GM19452 (cell line): ENCODE data around the gene RALGAPA1.
"Not testable (repeated sequence)": the region's sequence is repeated elsewhere in the genome, so short reads cannot be mapped to it uniquely, and the experiment has no call there.

Experiments
- ATAC-seq: cut with Tn5 transposase; IDR thresholded peaks from one replicate; pipeline ENCODE4 v1.9.1; 2021; ENCODE audit not compliant: unreplicated experiment

RALGAPA1 gene

DNA sequence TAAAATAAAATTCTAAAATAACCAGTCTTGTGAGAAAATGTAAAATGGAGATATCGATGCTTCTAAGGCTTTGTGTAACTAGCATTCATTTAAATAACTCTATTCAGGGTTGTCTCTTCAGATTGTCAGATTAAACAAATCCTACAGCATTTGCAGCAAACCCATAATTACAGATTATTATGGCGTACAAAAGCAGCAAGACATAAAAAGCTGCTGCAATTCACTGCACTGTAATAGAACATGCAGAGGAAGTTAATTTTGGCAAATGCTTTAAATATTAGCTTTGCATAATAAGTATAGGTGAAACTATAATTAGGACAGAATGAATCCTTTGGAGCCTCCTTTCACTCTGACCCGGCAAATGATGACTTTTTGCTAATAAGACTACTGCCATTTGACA lies 176.8 kb downstream of the RALGAPA1 start:
- ATAC-seq, result no peak

DNA sequence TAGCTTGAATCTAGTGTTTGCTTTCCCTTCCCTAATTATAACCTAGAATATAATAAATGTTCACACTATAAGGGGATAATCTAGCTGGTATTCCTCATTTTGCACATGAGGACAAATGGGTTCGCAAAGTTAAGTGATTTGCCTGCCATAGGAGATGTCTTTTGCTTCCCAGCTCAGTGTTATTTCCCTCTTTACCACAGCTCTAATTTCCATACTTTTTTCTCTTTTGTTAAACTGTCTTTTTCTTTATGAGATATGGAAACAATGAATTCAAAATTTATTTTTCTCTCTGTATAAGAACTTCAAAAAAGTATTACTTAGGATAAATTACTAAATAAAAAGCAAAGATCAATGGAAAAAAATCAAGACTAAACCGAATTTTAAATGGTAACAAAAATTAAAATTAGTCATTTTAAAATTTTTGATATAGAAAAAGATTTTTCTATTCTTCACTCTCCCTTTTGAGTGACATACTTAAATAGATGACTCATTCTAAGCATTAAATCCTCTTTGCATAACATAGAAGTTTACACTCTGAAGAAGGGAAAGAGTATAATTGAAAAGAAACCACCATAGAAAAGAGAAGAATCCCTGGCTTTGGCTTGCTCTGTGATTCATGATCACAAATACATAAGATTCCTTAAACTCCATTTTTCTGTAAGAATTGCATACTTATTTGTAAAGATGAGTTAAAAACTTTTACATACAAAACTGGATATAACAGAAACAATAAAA lies 177.9 kb downstream of the RALGAPA1 start:
- no peak for ATAC-seq

DNA sequence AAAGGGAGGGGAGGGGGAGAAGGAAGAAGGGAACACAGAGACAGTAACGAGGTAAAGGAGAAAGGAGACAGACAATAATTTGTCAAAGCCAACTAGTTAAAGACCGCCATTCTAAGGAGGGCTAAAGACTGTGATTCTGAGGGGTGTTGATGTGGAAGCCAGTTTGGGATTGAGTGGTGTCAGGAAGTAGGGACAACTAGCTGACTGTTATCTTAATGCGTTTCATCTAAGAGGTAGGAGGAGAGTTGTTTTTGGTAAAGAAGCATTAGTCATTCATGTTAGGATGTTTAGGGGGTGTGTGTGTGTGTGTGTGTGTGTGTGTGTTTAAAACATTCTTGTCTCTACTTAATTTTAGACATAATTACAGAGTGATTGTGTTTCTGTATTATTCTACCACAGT lies 180.1 kb downstream of the RALGAPA1 start:
- no peak for ATAC-seq

DNA sequence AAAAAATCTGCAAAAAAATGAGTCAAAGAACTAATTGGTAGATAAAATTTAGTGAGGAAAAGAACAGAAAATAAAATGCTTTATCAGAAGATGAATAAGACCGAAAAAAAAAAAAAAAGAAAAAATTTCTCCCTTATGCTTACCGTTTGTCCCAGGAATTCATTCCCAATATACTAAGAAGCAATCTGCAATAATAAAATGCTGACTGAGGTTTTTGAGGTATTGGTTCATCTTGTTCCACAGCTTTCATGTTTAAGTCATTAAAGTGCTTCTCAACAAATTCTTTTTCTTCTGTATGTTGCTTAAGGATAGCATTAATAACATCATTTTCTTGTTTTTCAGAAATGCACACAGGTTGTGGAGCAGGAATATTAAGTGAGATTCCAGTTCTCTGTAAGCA lies 182.1 kb downstream of the RALGAPA1 start:
- ATAC-seq, result not testable (repeated sequence)

DNA sequence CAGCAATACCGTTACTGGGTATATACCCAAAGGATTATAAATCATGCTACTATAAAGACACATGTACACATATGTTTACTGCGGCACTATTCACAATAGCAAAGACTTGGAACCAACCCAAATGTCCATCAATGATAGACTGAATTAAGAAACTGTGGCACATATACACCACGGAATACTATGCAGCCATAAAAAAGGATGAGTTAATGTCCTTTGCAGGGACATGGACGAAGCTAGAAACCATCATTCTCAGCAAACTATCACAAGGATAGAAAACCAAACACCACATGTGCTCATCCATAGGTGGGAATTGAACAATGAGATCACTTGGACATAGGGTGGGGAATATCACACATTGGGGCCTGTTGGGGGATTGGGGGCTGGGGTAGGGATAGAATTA lies 187.1 kb downstream of the RALGAPA1 start:
- not testable (repeated sequence) for ATAC-seq

DNA sequence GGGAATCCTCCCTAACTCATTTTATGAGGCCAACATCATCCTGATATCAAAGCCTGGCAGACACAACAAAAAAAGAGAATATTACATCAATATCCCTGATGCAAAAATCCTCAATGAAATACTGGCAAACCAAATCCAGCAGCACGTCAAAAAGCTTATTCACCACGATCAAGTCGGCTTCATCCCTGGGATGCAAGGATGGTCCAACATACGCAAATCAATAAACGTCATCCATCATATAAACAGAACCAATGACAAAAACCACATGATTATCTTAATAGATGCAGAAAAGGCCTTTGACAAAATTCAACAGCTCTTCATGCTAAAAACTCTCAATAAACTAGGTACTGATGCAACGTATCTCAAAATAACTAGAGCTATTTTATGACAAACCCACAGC lies 189.1 kb downstream of the RALGAPA1 start:
- ATAC-seq, result not testable (repeated sequence)

DNA sequence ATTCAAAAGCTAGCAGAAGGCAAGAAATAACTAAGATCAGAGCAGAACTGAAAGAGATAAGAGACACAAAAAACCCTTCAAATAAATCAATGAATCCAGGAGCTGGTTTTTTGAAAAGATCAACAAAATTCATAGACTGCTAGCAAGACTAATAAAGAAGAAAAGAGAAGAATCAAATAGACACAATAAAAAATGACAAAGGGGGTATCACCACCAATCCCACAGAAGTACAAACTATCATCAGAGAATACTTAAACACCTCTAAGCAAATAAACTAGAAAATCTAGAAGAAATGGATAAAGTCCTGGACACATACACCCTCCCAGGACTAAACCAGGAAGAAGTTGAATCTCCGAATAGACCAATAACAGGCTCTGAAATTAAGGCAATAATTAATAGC lies 189.6 kb downstream of the RALGAPA1 start:
- ATAC-seq, result not testable (repeated sequence)

DNA sequence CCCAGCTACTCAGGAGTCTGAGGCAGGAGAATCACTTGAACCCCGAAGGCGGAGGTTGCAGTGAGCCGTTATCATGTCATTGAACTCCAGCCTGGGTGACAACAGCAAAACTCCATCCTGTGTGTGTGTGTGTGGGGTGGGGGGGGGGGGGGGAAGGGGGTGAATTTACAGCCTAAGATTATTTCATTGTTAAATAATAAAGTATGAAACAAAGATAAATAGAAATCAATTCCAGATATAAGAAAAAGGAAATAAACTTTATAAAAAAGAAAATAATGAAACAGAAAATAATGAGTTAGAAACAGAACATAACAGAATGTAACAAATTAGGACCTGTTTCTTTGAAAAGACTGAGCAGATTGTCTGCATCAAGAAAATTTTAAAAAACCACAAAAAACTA lies 191.6 kb downstream of the RALGAPA1 start:
- no peak for ATAC-seq

DNA sequence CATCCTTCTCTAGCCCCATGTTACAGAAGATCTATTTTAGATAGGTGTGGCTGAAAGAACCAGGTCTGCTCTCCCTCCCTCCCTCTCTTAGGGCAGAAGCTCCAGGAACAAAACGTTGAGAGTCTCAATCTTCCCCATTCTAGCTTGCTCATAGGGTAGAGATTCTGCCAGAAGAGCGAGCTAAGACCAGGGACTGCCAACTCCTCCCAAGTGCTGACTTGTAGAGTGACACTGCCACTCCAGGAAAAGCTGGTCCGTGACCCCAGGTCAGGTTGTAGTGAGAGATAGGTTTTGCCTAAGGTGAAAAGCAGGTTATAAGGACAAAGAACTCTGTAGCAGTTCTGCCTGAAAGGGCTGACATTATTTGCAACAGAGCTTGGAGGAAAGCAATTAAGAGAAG lies 201.7 kb downstream of the RALGAPA1 start:
- no peak for ATAC-seq

DNA sequence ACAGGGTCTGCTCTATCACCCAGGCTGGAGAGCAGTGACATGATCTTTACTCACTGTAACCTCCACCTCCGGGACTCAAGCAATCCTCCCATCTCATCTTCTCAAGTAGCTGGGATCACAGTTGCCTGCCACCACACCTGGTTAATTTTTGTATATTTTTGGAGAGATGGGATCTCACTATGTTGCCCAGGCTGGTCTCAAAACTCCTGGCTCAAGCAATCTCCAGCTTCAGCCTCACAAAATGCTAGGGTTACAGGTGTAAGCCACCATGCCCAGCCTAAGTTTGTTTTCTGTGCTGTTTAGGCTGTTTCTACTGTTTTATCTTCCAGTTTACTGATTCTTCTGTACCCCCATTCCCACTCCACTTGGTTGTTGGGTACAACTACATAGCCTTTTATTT lies 208.8 kb downstream of the RALGAPA1 start:
- no peak for ATAC-seq

DNA sequence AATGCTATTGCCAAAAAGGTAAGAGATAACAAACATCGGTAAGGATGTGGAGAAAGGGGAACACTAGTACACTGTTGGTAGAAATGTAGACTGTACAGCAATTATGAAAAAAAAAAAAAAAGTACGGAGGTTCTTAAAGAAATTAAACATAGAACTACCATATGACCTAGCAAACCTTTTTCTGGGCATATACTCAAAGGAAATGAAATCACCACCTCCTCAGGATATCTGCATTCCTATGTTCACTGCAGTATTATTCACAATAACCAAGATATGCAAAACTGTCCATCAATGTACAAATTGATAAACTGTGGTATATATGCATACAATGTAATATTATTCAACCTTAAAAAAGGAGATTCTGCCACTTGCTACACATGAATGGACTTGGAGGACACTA lies 214.5 kb downstream of the RALGAPA1 start:
- ATAC-seq, result no peak

DNA sequence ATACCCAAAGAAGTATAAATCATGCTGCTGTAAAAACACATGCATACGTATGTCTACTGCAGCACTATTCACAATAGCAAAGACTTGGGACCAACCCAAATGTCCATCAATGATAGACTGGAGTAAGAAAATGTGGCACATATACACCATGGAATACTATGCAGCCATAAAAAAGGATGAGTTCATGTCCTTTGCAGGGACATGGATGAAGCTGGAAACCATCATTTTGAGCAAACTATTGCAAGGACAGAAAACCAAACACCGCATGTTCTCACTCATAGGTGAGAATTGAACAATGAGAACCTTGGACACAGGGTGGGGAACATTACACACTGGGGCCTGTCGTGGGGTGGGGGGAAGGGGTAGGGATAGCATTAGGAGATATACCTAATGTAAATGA lies 221.7 kb downstream of the RALGAPA1 start:
- ATAC-seq, result not testable (repeated sequence)

DNA sequence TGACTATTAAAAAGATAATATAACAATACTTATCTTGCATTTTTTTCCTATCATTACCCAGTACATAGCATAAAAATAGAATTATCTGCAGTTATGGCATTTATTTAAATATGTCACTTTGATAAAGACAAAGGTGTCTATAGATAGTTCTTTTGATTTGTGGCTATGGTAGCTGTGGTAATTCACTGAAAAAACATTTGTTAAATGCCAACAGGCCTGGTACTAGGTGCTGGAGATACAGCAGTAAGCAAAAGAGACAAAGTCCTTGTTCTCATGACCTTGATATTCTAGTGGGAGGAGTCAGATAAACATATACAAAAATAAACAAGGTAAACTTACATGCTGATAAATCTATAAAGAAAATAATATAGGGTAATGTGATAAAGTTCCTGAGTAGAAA lies 230.5 kb downstream of the RALGAPA1 start:
- ATAC-seq, result no peak

DNA sequence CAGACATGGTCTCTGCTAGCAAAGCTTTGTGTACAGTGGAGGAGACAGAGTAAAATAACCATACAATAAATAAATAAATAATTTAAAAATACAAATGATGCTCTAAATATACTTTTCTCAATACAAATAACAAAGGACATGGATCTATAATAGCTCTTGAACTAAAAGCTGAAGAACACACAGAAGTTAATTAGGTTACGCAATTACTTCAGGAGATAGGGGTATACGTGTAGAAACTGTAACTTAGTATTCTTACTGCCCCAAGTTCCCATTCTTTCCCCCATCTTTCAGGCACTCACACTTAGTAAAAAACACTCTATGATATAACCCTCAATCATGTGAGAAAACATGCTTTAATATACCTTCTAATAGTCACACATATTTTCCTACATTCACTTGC lies 231.0 kb downstream of the RALGAPA1 start:
- ATAC-seq, result no peak

DNA sequence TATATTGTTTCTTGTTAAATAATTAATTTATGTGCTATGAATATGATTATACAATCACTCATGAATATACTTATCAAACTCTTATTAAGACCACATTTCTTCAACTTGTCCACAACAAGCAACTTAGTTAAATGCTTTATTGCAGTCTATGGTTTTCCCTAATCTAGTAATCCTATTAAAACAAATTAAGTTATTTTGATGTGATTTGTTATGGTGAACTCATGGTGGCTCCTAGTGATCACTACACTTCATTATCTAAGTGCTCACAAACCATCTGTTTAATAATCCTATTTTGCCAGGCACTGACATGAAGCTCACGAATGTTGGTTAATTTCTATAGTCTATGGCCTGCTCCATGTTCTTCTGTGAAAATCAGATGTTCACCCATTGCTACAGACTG lies 232.2 kb downstream of the RALGAPA1 start:
- ATAC-seq, result no peak

DNA sequence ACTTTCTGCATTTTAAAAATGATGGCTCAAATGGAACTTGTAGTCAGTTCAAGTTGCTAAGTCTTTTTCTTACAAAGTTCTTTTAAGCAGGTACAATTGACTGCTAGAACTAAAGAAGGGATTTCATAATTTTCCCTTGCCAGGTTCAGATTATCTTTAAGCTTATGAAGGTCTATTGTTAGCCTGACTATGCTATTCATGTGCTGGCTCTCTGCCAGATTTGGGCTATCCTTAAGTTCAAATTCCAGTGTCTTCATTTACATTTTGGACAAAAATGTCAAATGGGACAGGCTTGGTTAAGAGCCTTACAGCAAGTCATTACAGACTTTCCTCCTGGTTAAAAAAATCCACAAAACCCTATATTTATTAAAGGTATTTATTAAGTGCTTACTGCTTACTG lies 232.8 kb downstream of the RALGAPA1 start:
- ATAC-seq, result no peak

DNA sequence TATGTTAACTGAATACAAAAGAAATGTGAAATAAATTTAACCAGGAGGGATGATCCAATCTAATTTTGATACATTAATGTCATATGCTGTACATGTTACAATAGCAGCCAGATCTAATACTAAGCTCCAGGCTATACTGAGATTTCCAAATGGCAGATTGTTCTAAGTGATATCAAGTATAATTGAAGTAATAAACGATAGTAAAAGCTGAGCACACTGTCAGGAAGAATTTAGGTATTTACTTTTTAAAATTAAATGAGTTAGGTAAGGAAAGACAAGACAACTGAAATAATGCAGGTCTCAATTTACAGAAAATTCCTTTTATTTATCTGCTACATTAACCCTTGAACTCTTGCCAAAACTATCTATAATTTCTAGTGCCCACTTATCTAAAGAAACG lies 235.2 kb downstream of the RALGAPA1 start:
- no peak for ATAC-seq

DNA sequence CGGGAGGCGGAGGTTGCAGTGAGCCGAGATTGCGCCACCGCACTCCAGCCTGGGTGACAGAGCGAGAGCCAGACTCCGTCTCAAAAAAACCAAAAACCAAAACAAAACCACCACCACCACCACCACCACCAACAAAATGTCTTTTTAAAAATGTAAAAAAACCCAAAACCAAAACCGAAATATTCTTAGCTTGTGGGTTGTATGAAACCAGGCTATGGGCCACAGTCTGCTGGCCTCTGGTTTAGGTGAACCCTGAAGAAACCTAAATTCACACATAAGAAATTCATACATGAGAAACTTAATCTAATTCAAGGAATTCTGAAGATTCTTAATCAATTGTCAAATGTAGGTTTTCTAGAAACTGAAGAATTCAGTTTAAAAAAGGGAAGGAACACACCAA lies 237.5 kb downstream of the RALGAPA1 start:
- no peak for ATAC-seq

DNA sequence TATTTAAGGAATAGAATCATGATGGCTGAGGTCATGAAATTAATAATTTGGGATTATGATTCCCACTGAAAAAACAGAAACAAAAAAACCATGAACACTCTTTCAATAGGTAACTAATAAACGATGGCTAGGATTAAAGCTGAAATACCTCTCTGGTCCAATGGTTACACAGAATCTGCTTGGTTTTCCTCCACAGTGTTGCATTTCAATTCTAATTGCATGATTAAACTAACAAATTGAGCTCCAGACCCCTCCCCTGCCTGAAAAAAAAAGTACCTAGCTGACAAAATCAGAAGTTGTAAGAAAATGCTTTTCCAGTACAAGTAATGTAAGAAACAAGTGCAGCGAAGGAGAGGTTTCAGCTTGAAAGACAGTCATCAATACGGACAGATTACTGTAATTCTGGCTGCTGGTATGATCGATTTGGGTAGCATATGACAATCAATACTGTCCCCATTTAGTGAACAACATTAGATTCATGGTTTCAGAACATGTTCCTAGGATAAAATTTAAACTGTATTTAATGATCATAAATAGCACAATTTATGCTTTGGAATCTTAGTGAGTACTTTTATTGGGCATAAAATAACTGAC lies 243.1 kb downstream of the RALGAPA1 start:
- ATAC-seq, result no peak

DNA sequence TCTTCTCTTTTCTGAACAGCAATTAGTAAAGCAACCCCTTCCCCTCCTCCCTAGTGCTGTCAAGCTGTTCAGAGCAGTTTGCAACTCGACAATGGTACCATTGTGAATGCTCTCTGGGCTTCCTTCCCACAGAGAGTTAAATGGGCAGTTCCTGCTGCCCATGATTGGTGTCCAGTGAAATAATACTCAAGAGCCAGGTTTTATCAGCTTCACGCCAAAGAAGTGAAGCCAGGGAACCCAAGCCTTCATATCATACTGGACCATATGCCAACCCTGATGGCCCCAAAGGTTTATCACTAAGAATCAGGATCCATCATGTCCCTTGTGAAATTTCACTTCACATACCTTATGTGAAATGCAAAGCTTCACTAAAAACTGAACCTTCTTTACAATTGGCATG lies 250.4 kb downstream of the RALGAPA1 start:
- no peak for ATAC-seq

DNA sequence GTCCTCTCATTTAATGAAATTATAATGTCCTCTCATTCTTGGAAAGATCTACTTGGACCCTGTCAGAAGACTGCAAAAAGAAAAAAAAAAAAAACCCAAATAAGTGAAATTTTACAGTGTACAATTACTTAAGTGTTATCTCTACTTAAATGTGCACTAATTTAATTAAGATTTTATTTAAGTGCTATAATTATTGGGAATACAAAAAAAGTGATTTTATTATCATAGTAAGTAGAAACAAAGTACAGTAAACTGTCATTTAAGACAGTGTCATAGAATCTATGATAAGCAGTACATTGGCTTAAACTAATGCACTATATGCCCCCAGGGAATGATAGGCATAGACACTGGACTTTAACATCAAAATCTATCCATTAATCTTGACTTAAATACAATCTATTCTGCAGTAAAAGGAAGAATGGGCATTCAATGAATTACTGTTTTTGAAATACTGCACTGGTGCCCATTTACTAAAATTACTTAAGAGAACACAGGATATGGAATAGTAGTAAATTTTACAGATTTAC lies 251.8 kb downstream of the RALGAPA1 start:
- no peak for ATAC-seq

DNA sequence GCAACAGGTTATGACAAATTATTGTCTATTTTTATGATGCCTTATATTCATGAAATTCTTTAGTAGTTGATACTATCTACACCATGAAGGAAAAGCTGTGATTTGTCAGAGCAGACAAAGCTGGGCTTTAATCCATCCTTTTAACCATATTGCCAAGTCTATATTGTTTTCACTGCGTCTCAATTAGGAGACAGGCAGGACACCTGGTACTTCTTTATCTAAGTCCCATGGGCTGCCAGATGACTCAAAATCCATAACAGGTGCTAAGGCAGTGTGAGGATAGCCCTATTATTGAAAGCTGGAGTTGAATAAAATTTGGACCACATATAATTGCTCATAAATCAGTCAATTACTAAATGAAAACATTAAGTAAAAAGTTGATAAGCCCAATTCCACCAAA lies 252.5 kb downstream of the RALGAPA1 start:
- no peak for ATAC-seq

DNA sequence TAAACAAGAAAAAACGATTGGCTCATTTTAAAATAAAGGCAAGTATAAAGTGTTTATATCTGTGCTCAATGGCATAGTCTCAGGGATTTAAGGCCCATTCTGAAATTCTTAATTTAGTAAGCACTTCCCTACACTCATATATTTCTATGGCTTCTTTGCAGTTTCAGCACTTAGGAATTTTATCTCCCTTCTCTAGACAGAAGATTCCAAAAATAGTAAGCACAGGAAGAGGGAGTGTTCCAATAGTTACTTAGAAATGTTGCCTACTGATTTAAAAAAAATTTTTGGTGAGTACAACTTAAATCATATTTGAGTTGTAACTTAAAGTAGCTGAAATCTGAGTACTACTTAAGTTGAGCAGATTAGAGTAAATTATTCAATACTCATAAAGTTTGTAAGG lies 255.3 kb downstream of the RALGAPA1 start:
- ATAC-seq, result no peak
